WERI-Rb-1 (cell line): ENCODE data around the gene CMTM7.

Source experiments
- DNase-seq: peaks from one replicate; pipeline ENCODE4 v3.0.0-alpha.2; 2020
- H3K27ac ChIP-seq: fragments of 250-450 bp; sonication (Bioruptor Pico); 2 replicates; pipeline ENCODE4 v1.5.1; 2020; ENCODE audit warnings: mild to moderate bottlenecking, moderate library complexity
- H3K27me3 ChIP-seq: fragments of 250-450 bp; sonication (Bioruptor Pico); 2 replicates; pipeline ENCODE4 v1.5.1; 2021; ENCODE audit warnings: mild to moderate bottlenecking, low read depth, moderate library complexity; ENCODE audit not compliant: insufficient read depth, severe bottlenecking
- H3K36me3 ChIP-seq: fragments of 250-450 bp; sonication (Bioruptor Pico); 2 replicates; pipeline ENCODE4 v1.5.1; 2020; ENCODE audit warnings: mild to moderate bottlenecking, moderate library complexity
- H3K4me3 ChIP-seq: 2 replicates; pipeline ENCODE4 v1.5.1; 2011; ENCODE audit warnings: low read depth, mild to moderate bottlenecking, control low read depth, low read length
- H3K9me3 ChIP-seq: fragments of 250-450 bp; sonication (Bioruptor Pico); 2 replicates; pipeline ENCODE4 v1.5.1; 2021; ENCODE audit warnings: mild to moderate bottlenecking, moderate library complexity; ENCODE audit not compliant: severe bottlenecking
- TF ChIP-seq, protein P1 (sequence below): IDR thresholded peaks from 2 replicates; pipeline ENCODE4 v1.5.1; 2011; ENCODE audit warnings: low read depth, mild to moderate bottlenecking, control low read depth, inconsistent platforms, low read length

The CMTM7 gene

DNA sequence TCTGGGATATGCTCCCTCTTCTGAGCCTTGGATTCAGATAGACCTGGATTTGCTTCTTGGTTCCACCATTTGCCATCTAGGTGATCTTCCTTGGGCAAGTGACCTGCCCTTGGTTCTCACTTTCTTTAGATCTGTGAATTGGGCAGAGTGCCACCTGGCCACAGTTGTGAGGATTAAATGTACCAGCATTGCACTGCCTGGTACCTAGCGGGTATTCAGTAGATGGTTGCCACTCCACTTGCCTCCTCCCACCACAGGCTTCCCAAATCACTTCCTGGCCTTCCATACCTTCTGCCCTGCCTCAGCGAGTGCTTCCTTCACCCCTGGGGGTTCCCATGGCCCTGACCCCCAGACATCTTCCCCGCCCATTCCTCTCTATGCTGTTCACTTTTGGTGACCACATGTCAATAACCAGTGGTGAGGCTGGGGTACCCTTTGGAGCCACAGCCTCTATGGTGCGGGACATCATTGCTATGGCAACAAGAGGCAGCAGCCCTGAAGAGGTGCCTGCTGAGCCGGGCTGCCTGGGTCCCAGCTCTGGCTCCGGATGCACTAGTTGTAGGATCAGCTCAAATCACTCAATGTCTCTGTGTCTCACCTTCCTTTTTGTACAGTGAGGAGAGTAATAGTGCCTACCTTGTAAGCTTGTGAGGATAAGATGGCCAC is 40.5 kb downstream of the CMTM7 start:
- Histone ChIP-seq H3K4me3 (no peak overlapping the region), H3K9me3 (no peaks in the 10 kb centered on the region), H3K27ac (no peak overlapping the region), H3K36me3 (no peaks in the 10 kb centered on the region), H3K27me3 (no peaks in the 10 kb centered on the region)
- TF ChIP-seq, protein P1, sequence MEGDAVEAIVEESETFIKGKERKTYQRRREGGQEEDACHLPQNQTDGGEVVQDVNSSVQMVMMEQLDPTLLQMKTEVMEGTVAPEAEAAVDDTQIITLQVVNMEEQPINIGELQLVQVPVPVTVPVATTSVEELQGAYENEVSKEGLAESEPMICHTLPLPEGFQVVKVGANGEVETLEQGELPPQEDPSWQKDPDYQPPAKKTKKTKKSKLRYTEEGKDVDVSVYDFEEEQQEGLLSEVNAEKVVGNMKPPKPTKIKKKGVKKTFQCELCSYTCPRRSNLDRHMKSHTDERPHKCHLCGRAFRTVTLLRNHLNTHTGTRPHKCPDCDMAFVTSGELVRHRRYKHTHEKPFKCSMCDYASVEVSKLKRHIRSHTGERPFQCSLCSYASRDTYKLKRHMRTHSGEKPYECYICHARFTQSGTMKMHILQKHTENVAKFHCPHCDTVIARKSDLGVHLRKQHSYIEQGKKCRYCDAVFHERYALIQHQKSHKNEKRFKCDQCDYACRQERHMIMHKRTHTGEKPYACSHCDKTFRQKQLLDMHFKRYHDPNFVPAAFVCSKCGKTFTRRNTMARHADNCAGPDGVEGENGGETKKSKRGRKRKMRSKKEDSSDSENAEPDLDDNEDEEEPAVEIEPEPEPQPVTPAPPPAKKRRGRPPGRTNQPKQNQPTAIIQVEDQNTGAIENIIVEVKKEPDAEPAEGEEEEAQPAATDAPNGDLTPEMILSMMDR = no peak
- no peak for DNase-seq

- TF ChIP-seq, protein P1 = no peak
- Histone ChIP-seq H3K9me3 (no peaks in the 10 kb centered on the region), H3K36me3 (no peaks in the 10 kb centered on the region), H3K4me3 (no peak overlapping the region), H3K27ac (no peak overlapping the region), H3K27me3 (no peaks in the 10 kb centered on the region)
- no peak for DNase-seq
Observed at GRCh38 chr3:32432711-32433530, 41.3 kb downstream of the CMTM7 start.

GRCh38 chr3:32434206-32434605 is 42.6 kb downstream of the CMTM7 start:
- Histone ChIP-seq H3K27me3 (no peaks in the 10 kb centered on the region), H3K36me3 (no peaks in the 10 kb centered on the region), H3K9me3 (no peaks in the 10 kb centered on the region), H3K27ac (no peak overlapping the region), H3K4me3 (no peak overlapping the region)
- DNase-seq = no peak
- TF ChIP-seq, protein P1 = no peak

GRCh38 chr3:32435911-32436815 is 44.5 kb downstream of the CMTM7 start:
- TF ChIP-seq, protein P1 = no peak
- no peak for DNase-seq
- no peaks in the 10 kb centered on the region for H3K9me3 ChIP-seq
- no peaks in the 10 kb centered on the region for H3K27me3 ChIP-seq
- no peak overlapping the region for H3K4me3 ChIP-seq
- no peak overlapping the region for H3K27ac ChIP-seq
- no peaks in the 10 kb centered on the region for H3K36me3 ChIP-seq

GRCh38 chr3:32436816-32437189 is 45.1 kb downstream of the CMTM7 start:
- Histone ChIP-seq H3K27me3 (no peaks in the 10 kb centered on the region), H3K9me3 (no peaks in the 10 kb centered on the region), H3K36me3 (no peaks in the 10 kb centered on the region), H3K4me3 (no peak overlapping the region), H3K27ac (no peak overlapping the region)
- no peak for DNase-seq
- TF ChIP-seq, protein P1 = no peak
